Measurements from ENCODE around the gene CMSS1.

CMSS1 gene

DNA sequence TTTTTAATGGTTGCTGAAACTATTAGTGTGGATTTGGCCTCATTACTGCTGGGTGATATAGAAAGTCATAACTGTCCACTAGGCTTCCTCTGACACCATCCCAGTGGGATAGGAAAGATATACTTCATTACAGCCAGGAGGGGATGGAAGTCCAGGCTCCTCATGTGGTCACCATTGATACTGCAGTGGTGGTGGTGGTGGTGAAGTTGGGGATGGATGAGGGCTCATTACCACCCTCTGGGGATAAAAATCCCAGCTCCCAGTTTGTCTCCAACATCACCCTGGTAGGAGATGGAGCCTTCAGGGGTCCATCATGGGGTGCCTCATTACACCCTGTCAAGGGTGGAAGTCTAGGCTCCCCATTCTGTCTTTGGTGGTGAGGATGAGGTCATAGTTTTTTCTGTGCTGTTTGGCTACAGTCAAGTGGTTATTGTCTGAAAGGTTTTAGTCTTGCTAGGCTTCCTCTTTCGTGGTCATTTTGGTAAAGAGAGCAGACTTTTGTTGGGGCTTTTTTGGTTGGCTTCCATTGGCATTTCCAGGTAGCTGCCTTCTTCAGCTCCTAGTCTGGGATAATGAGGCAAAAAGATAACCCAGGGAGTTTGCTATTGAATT, 326.7 kb downstream of the CMSS1 start:
- POLR2A ChIA-PET: no interaction called here
- CTCF ChIA-PET: no interaction called here
- Histone ChIP-seq H3K36me3 (ENCODE audit: control insufficient read depth in 2 of 2, insufficient read depth in 1 of 2, low read length in 2 of 2) (no peaks in the 10 kb centered on the region), H3K9me3 (ENCODE audit: control insufficient read depth, insufficient read depth, low read depth, low read length) (no peaks in the 10 kb centered on the region), H3K4me1 (ENCODE audit: control insufficient read depth, insufficient read depth, low read length) (no peaks in the 10 kb centered on the region), H3K4me3 (ENCODE audit: low read depth, low read length) (no peak overlapping the region), H3K27ac (ENCODE audit: extremely low read depth, low read depth, low read length) (no peak overlapping the region)
- no peak for TF ChIP-seq ZNF530 (tag by site-specific recombination; IDR thresholded peaks at IDR 0.05; ENCODE audit: low read depth)
- TF ChIP-seq ZIC2 (tag by site-specific recombination; IDR thresholded peaks at IDR 0.05): peak; percentile 70

DNA sequence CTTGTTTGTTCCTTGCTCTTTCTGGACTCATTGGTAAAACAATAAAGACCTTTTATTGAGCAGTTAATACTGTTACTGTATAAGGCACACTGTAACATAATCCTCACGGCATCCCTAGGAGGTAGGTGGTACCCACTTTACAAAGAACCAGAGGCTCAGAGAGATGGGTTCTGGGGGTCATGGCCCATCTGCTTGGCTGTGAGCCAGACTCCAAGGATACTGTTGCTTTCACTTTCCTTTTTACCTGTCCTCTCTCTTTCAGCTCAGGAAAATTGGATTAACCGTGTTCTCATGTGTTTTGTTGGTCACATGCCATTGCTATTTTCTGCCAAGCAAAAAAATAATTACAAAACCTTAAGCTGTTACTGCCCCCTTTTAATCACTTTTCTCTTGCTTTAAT, 331.5 kb downstream of the CMSS1 start:
- Histone ChIP-seq H3K4me3 (ENCODE audit: low read depth, low read length) (no peak overlapping the region), H3K4me1 (ENCODE audit: control insufficient read depth, insufficient read depth, low read length) (no peaks in the 10 kb centered on the region), H3K27ac (ENCODE audit: extremely low read depth, low read depth, low read length) (no peak overlapping the region), H3K9me3 (ENCODE audit: control insufficient read depth, insufficient read depth, low read depth, low read length) (no peaks in the 10 kb centered on the region), H3K36me3 (ENCODE audit: control insufficient read depth in 2 of 2, insufficient read depth in 1 of 2, low read length in 2 of 2) (peaks cover 0 to 7% of the 10 kb centered on the region in 2 experiments; a peak in 1 of 3 replicates)
- TF ChIP-seq FEZF1 (tag by site-specific recombination; IDR thresholded peaks at IDR 0.05): peak; percentile 39; the same call in 1 of the 2 replicates
- 0 out of 2 replicates have a peak, but pooled peaks have one; percentile 11 for TF ChIP-seq ZNF664 (tag by site-specific recombination; IDR thresholded peaks at IDR 0.05)
- TF ChIP-seq SCRT1 (tag by site-specific recombination; IDR thresholded peaks at IDR 0.05; ENCODE audit: borderline replicate concordance): no peak
- CTCF ChIA-PET: interaction anchor here (0.6 kb wide), 1 partner anchor 14 kb away, joined by 3 read pairs; no protein-coding TSS in a partner anchor
- POLR2A ChIA-PET: interaction anchor here (1.1 kb wide), 1 partner anchor 22 kb away, joined by 3 read pairs; no protein-coding TSS in a partner anchor

DNA sequence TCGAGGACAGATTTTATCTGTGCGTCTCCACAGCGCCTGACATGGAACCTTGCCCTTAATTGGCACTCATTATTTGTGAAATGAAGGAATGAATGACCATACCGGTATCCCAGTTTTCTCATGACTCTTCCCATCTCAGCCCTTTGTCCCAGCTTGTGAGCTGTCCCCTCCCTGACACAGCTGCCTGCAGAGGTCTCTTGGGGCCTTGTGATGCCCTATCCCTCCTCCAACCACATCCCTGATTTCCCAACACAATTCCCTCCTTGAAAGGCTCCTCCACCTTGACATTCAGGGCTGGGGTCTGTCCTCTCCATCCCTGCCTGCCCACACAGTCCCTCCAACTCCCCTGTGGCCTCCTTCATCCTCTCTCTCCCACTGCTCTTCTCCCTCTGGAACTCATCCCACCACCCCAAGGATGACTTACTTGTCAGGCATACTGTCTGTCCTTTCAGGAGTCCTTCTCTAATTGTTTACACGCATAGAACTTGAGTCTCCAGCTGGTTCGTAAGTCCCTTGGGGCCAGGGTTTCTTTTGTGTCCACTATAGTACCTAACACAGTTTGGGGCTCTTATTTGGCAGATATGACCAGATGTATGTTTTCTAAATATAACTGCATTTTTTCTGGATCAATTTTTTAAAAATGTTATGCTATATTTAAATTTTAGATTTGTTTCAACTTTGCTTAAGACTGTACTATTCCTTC, 332.2 kb downstream of the CMSS1 start:
- Histone ChIP-seq H3K9me3 (ENCODE audit: control insufficient read depth, insufficient read depth, low read depth, low read length) (no peaks in the 10 kb centered on the region), H3K4me3 (ENCODE audit: low read depth, low read length) (no peak overlapping the region), H3K4me1 (ENCODE audit: control insufficient read depth, insufficient read depth, low read length) (no peaks in the 10 kb centered on the region), H3K36me3 (ENCODE audit: control insufficient read depth in 2 of 2, insufficient read depth in 1 of 2, low read length in 2 of 2) (peaks cover 0 to 7% of the 10 kb centered on the region in 2 experiments; a peak in 1 of 3 replicates), H3K27ac (ENCODE audit: extremely low read depth, low read depth, low read length) (no peak overlapping the region)
- no peak for TF ChIP-seq ZNF76 (tag by site-specific recombination; IDR thresholded peaks at IDR 0.05; ENCODE audit: borderline replicate concordance, low read depth)
- 0 out of 2 replicates have a peak, but pooled peaks have one; percentile 8 for TF ChIP-seq ZFHX2 (tag by site-specific recombination; conservative IDR thresholded peaks at IDR 0.05)
- no peak for TF ChIP-seq ZNF324 (tag by site-specific recombination; IDR thresholded peaks at IDR 0.05)
- POLR2A ChIA-PET: no interaction called here
- CTCF ChIA-PET: interaction anchor here (0.6 kb wide), 1 partner anchor 15 kb away, joined by 3 read pairs; no protein-coding TSS in a partner anchor

DNA sequence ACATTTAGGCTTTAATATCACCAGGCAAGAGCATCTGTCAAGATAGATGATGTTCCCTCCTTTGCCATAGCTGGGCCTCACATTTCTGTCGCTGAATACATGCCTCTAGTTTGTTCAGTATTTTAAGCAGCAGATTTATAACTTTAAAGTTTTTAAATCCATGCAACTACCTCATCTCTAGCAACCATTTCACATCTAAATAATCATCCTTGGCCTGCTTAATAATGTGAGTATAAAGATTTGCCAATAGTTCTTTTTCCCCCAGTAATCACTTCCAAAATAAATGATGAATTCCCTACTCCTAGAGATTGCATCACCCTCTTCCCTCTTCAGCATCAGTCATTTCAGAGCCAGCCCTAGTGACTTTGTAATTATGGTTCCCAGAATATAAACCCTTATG, 332.8 kb downstream of the CMSS1 start:
- H3K9me3 ChIP-seq (ENCODE audit: control insufficient read depth, insufficient read depth, low read depth, low read length): no peaks in the 10 kb centered on the region
- H3K36me3 ChIP-seq (ENCODE audit: control insufficient read depth in 2 of 2, insufficient read depth in 1 of 2, low read length in 2 of 2): peaks cover 0 to 7% of the 10 kb centered on the region in 2 experiments; a peak in 1 of 3 replicates
- no peak overlapping the region for H3K27ac ChIP-seq (ENCODE audit: extremely low read depth, low read depth, low read length)
- no peak overlapping the region for H3K4me3 ChIP-seq (ENCODE audit: low read depth, low read length)
- ChIA-PET CTCF (interaction anchor here (0.7 kb wide), 1 partner anchor 11 kb away, joined by 3 read pairs; no protein-coding TSS in a partner anchor), POLR2A (no interaction called here)
- TF ChIP-seq, protein P1, sequence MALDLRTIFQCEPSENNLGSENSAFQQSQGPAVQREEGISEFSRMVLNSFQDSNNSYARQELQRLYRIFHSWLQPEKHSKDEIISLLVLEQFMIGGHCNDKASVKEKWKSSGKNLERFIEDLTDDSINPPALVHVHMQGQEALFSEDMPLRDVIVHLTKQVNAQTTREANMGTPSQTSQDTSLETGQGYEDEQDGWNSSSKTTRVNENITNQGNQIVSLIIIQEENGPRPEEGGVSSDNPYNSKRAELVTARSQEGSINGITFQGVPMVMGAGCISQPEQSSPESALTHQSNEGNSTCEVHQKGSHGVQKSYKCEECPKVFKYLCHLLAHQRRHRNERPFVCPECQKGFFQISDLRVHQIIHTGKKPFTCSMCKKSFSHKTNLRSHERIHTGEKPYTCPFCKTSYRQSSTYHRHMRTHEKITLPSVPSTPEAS (tag by site-specific recombination; IDR thresholded peaks at IDR 0.05): no peak
- TF ChIP-seq ZNF626 (tag by site-specific recombination; IDR thresholded peaks at IDR 0.05): no peak
- TF ChIP-seq ZBTB21 (tag by site-specific recombination; IDR thresholded peaks at IDR 0.05): no peak
- TF ChIP-seq, protein P2, sequence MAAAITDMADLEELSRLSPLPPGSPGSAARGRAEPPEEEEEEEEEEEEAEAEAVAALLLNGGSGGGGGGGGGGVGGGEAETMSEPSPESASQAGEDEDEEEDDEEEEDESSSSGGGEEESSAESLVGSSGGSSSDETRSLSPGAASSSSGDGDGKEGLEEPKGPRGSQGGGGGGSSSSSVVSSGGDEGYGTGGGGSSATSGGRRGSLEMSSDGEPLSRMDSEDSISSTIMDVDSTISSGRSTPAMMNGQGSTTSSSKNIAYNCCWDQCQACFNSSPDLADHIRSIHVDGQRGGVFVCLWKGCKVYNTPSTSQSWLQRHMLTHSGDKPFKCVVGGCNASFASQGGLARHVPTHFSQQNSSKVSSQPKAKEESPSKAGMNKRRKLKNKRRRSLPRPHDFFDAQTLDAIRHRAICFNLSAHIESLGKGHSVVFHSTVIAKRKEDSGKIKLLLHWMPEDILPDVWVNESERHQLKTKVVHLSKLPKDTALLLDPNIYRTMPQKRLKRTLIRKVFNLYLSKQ (tag by site-specific recombination; IDR thresholded peaks at IDR 0.05; ENCODE audit: borderline replicate concordance): no peak
- TF ChIP-seq, protein P3, sequence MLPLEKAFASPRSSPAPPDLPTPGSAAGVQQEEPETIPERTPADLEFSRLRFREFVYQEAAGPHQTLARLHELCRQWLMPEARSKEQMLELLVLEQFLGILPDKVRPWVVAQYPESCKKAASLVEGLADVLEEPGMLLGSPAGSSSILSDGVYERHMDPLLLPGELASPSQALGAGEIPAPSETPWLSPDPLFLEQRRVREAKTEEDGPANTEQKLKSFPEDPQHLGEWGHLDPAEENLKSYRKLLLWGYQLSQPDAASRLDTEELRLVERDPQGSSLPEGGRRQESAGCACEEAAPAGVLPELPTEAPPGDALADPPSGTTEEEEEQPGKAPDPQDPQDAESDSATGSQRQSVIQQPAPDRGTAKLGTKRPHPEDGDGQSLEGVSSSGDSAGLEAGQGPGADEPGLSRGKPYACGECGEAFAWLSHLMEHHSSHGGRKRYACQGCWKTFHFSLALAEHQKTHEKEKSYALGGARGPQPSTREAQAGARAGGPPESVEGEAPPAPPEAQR (tag by site-specific recombination; IDR thresholded peaks at IDR 0.05): no peak
- no peak for TF ChIP-seq ZBTB8A (tag by site-specific recombination; IDR thresholded peaks at IDR 0.05)
- no peak for TF ChIP-seq ZNF274 (IDR thresholded peaks at IDR 0.05; ENCODE audit: low read length)
- no peak for TF ChIP-seq ZNF274 (tag by site-specific recombination; IDR thresholded peaks at IDR 0.05; ENCODE audit: borderline replicate concordance)
- TF ChIP-seq ZNF629 (tag by site-specific recombination; IDR thresholded peaks at IDR 0.05): no peak
- TF ChIP-seq ZNF514 (tag by site-specific recombination; IDR thresholded peaks at IDR 0.05): no peak
- TF ChIP-seq ZNF23 (tag by site-specific recombination; IDR thresholded peaks at IDR 0.05; ENCODE audit: borderline replicate concordance): no peak
- no peak for TF ChIP-seq ZBTB48 (tag by site-specific recombination; IDR thresholded peaks at IDR 0.05)
- H3K4me1 ChIP-seq (ENCODE audit: control insufficient read depth, insufficient read depth, low read length): no peaks in the 10 kb centered on the region
